CD4-positive, alpha-beta T cell treated with Interleukin-10 for 1 hour (primary cell): ENCODE data around the gene SLITRK2.

Experiments
- DNase-seq: peaks from one replicate; pipeline ENCODE4 v3.0.0-alpha.2; 2020

The SLITRK2 gene, protein sequence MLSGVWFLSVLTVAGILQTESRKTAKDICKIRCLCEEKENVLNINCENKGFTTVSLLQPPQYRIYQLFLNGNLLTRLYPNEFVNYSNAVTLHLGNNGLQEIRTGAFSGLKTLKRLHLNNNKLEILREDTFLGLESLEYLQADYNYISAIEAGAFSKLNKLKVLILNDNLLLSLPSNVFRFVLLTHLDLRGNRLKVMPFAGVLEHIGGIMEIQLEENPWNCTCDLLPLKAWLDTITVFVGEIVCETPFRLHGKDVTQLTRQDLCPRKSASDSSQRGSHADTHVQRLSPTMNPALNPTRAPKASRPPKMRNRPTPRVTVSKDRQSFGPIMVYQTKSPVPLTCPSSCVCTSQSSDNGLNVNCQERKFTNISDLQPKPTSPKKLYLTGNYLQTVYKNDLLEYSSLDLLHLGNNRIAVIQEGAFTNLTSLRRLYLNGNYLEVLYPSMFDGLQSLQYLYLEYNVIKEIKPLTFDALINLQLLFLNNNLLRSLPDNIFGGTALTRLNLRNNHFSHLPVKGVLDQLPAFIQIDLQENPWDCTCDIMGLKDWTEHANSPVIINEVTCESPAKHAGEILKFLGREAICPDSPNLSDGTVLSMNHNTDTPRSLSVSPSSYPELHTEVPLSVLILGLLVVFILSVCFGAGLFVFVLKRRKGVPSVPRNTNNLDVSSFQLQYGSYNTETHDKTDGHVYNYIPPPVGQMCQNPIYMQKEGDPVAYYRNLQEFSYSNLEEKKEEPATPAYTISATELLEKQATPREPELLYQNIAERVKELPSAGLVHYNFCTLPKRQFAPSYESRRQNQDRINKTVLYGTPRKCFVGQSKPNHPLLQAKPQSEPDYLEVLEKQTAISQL

DNA sequence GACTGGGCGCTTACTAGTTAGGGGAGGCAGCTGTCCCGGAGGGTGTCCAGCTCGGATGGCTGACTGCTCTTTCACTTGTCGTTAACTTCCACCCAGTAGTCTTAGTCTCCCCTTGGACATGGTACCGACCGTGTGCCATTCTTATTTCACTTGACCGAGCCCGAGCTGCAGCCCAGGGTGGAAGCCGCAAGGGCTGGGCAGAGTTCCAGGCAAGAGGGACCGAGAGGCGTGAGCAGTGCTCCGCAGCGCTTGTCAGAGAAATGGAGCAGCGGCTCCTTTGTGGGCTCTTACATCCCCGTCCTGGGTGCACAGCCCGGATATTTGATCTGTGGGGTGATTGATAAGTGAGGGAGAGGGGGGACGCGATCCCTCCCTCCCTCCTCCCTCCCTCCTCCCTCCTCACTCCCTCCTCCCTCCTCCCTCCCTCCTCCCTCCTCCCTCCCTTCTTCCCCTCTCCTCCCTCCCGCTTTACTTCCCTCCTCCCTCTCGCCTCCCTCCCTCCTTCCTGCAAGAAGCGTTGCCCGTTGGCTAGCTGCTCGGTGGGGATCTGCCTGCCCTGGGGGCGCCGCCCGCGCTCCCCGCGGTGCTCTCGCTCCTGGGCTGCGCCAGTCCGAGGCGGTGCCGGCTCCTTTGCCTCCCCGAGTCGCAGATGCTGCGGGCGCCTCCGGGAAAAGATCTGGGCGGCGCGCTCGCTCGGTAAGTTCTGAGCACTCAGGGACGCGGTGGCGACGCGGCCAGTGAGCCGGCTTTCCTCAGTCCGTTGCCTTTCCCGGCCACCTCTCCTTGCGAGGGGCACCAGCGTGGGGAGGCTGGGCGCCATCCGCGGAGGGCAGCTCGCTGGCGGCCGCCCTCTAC is at the start of gene SLITRK2:
SLITRK2 (plus strand) TSS at position 499 of the 855 bp plus-strand sequence. CDS start 4,597 bp downstream, outside the sequence.
- no peak for DNase-seq

GRCh38 chrX:145773006-145773405 is 44.6 kb upstream of the SLITRK2 start:
- no peak for DNase-seq

DNA sequence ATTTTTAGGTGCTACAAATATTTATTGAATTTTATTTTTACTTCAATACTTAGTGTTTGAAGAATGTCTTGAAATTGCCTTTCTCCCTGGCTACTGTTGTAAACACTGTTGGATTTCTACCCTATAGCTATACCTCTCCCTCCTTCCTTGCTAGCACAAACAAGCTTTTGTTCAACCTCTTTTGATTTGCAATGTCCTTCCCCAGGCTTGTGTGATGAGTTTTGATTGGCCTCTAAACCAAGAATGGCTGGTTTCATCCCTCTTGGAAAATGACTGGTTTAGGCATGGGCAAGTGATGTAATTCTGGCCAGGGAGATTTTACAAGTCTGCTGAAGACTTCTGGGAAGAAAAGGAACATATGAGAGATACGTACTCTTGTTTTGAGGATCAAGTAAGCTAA is 25.3 kb upstream of the SLITRK2 start:
- DNase-seq, result no peak

- no peak for DNase-seq
These were observed 14.1 kb upstream of the SLITRK2 start for GRCh38 chrX:145803508-145803907.

DNA sequence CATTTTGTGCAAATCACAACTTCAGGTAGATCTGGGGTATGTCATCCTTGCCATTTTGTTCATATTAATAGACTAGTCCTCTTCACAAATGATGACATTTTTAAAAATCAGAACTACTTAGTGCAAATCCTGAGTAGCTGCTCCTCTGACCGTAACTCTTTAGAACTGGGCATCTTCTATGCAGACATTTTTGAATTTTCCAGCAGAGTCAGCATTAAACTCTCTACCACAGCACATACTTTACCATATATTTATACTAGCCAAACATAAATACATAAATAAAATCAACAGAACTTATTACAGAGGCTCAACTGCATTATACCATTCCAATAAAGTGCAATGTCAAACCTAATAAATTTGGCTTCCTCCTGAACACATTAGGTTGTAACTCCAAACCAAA is 4.5 kb upstream of the SLITRK2 start:
- no peak for DNase-seq

GRCh38 chrX:145816601-145817315 is 871 bp upstream of the SLITRK2 start:
- no peak for DNase-seq

DNA sequence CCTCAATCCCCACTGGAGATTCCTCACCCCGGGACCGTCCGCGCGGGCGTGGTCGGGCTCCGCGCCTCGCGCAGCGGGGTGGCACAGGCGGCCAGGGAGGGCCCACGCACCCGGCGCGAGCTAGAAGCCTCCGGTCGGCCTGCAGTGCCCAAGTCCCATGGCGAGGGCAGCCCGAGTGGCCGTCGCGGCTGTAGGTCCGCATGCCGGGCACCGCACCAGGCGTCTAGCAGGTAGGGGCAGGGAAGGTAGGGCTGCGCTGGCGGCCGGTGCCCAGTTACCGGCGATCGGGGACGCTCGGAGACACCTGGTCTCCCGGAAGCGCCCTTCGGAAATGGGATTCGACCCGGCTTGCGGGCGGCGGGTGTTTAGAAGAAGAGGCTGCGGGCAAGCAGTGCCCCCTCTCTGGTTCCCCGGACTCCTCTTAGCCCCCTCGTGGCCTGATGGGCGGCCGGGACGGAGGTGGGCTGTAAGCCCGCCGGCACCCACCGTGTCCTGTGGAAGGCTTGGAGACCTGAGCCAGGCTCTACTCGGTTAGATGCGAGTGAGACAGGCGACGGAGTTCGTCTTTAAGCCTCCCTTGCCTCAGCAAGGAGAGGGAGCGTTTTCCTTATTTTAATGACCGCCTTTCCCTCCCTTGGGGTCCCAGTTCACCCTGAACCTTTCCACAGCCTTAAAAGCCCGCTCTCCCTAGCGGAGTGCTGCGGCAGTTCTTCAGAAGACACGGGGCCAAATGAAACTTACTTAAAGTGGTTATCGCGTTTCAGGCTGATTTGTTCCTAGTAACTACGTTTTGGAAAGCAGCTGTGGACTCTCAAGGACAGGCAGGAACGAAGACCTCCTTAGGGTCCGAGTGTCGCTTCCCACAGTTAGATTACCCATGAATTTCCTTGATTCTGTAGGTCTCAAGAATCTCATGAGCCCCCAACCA is 821 bp downstream of the SLITRK2 start:
- DNase-seq, result no peak

DNA sequence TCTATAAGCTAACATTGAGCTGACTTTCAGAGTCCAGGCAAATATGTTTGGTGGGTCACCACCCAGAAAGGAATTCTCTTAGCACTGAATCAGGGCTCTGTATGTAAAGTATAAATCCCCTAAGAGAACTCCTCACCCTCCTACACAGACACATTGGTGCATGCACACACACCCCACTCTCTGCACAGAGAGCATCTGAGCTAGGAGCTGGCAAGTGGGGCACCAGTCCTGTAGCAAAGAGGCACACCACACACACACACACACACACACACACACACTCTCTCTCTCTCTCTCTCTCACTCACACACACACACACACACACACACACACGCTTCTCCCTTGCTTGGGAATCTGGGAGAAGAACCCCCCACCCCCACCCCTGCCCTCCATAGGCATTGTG is 3.2 kb downstream of the SLITRK2 start:
- no peak for DNase-seq

GRCh38 chrX:145821291-145821897 is 3.8 kb downstream of the SLITRK2 start:
- no peak for DNase-seq

GRCh38 chrX:145821898-145822571 is 4.4 kb downstream of the SLITRK2 start:
- DNase-seq, result no peak

- no peak for DNase-seq
These were observed 5.5 kb downstream of the SLITRK2 start for GRCh38 chrX:145823132-145823531.

DNA sequence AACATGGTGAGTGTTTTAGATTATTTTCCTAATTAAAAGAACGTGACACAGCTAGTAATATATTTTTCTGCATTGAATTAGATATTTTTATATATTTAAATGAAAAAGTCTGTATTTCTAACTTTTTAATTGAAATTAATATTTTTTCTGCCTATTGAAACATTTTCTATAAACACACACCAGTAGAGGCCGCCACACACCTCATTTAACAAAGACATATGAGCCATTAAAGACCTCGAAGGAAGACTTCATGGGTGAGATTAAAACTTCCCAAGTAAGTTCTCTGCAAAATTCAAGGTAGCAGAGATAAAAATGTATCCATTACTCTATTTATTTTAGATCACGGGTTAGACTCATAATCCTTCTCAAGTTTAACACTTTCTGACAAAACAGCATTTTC is 8.3 kb downstream of the SLITRK2 start:
- no peak for DNase-seq

- DNase-seq, result no peak
These were observed 8.8 kb downstream of the SLITRK2 start for GRCh38 chrX:145826466-145826865.

- DNase-seq, result no peak
These were observed 15.2 kb downstream of the SLITRK2 start for GRCh38 chrX:145832796-145833195.

- no peak for DNase-seq
These were observed 22.9 kb downstream of the SLITRK2 start for GRCh38 chrX:145840531-145840930.

DNA sequence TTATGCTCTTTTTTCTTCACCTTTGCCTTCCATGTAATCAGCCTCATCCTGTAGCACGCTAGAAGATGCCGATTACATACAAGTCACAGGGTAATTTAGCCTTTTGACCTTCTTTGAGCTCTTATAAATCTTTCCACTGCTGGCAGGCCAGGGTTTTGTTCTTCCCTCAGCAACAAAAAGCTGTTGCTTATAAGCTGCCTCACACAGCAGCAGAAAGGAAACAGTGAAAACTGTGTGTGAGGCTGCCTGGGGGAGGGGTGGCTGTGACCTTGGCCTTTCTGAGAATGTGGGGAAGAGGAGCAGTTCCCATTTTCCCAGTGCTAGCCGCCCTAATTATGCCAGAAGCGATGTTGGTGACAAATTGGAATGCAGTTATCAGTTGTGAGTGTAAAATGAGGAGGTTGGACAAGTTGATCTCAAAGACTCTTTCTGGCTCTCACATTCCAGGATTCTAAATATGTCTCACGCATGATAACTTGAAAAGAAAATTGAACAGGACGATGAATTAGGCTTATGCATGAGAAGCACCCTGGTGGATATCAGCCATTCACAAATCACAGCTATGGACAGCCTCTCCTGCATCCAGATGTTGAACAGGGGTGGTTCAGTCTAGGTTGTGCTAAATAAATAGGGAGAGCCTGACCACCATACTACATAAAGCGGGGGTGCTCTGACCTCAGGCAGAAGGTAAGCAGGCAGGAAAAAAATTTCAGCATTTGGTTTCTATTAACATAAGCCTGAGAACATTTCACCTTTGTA is 25.7 kb downstream of the SLITRK2 start:
- no peak for DNase-seq

GRCh38 chrX:145844886-145845285 is 27.3 kb downstream of the SLITRK2 start:
- no peak for DNase-seq

DNA sequence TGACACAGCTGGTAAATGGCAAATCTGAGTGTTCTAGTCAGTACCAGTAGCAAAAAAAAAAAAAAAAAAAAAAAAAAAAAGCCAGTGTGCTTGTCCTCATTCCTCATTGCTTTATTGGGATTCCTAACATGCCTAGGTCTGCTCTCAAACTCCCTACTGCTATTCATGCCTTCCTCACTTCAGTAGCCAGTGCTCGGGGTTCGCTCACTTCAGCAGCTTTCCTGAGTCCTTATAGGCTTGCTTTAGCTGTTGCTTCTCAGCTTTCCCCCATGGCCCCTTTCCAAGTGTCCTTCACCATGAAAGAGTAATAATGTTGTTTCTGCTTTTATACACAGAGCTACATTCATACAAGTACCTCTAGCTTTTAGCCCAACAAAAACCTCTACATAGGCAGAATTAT is 30.8 kb downstream of the SLITRK2 start:
- DNase-seq, result no peak

DNA sequence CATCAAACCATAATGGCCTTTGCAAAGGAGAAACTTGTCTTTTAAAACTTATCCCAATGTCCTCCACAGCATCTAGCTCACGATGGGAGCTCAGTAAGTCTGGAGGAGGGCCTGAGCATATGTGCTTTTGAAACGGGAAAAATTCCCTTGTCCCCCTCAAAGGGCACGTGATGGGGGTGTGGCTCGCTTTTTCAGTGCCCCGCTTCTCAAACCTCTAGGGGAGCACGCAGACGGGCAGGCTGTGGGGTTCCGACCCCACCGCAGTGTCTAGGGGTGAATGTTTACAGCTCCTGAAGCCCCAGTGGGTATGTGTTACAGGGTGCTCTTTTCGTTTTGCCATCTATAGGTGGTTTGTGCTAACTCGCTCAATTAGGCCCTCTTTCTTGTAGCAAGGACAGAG is 31.2 kb downstream of the SLITRK2 start:
- no peak for DNase-seq
